Measurements from ENCODE around the gene FOXK1.
"Not testable (repeated sequence)": the region's sequence is repeated elsewhere in the genome, so short reads cannot be mapped to it uniquely, and the experiment has no call there.

The FOXK1 gene

GRCh38 chr7:4786015-4786414 is 103.9 kb downstream of the FOXK1 start:
- DNase-seq (ENCODE audit: low spot score): no peak

DNA sequence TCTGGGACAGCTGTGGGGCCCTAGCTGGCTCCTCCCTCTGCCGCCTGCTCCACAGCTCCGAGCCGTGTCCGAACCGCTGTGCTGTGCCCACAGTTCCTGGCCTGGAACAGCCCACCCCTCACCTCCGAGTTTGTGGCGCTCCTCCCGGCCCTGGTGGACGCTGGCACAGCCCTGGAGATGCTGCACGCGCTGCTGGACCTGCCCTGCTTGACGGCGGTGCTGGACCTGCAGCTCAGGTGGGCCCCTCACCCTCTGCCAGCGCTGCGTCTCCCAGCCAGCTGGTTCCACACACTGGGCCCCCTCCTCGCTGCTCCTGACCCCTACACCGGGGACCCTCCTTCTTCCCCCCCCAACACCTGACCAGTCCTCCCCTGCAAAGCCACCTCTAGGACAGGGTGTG is 105.4 kb downstream of the FOXK1 start:
- no peak for DNase-seq (ENCODE audit: low spot score)

DNA sequence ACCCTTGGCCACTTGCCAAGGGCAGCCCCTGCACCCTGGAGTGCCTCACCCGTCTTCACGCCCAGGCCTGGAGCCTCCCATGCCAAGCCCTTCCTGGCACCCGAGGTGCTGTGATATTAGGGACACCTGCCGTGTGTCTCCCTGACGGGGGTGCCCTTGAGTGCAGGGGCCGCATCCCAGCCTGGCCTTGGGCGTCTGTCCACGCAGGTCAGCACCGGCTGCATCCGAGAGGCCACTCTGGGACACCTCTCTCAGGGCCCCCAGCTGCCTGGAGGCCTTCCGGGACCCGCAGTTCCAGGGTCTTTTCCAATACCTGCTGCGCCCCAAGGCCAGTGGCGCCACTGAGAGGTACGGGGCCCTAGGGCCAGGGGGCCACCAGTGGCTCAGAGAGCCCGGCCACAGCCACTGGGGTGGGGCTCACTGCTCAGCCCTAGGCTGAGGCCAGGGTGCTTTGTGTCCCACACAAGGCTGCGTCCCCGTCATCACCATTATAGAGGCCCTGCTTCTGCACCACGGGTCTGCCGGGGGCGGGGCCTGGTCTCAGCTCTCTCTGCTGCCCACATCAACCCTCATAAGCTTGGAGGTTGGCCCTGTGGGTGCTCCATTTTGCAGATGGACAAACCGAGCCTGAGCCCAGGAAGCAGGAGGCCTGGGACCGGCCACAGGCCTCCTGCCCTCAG is 106.0 kb downstream of the FOXK1 start:
- no peak for DNase-seq (ENCODE audit: low spot score)

GRCh38 chr7:4788627-4789189 is 106.6 kb downstream of the FOXK1 start:
- no peak for DNase-seq (ENCODE audit: low spot score)

DNA sequence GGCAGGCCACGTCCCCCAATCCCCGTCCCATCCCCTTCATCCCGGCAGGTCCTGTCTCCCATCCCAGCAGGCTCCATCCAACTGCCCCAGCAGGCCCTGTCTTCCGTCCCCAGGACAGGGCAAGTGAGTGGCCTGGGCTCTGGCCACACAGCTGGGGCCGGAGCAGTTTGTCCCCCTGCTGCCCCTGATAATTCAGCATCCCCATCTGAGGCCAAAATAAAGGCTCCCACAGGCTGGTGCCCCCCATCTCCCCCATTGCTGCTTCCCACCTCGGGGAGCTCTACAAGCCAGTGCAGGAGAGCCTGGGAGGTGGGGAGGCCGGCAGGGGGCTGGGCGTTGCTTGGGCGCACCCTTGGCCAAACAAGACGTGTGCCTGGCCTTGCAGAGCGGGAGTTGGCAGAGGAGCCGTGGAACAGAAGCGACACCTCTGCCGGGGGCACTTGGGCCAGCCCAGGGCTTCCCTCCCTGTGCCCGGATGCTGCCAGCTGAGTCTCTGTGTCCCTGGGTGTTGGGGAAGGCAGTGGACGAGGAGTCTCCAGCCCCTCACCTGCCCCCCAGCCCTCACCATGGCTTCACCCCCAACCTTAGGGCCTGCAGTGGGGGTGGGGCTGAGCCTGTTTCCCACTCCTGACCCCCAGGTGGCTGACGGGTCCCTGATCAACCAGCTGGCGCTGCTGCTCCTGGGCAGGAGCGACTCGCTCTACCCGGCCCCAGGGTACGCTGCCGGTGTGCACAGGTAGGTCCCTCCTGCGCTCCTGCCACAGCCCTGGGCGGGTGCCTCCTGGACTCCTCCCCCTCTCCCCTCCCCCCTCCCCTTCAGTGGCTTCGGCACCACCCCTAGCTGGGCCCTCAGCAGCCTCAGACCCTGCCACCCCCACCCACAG is 107.3 kb downstream of the FOXK1 start:
- DNase-seq (ENCODE audit: low spot score): no peak

DNA sequence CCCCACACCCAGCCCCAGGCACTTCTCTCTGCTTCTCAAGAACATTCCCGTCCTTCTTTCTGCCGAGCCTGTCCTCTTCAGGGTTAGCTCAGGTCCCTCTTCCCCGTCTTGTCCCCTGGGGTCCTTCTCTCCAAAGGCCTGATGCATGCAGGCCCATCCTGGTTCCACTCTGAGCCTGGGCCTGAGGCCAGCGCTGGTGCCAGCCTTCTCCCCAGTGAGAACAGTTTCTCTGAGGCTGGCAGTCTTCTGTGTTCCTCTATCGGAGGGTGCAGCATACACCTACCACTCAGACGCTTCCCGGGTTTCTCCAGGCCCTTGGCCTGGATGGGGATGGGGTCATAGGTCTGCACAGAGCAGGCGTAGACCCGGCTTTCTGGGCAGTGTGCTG is 108.0 kb downstream of the FOXK1 start:
- no peak for DNase-seq (ENCODE audit: low spot score)

DNA sequence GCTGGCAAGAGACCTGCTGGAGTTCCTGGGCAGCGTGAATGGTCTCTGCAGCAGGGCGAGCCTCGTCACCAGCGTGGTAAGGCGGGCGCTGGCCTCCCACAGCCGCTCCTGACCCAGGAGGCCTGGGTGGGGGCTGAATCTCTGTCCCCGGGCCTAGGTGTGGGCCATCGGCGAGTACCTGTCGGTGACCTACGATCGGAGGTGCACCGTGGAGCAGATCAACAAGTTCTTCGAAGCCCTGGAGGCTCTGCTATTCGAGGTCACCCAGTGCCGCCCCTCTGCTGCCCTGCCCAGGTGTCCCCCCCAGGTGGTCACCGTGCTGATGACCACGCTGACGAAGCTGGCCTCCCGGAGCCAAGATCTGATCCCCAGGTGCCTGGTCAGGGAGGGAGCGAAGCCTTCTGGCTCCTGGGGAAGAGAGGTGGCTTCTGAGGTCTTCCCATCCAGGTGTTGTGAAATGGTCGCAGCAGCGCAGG is 108.5 kb downstream of the FOXK1 start:
- no peak for DNase-seq (ENCODE audit: low spot score)

GRCh38 chr7:4791101-4791737 is 109.1 kb downstream of the FOXK1 start:
- no peak for DNase-seq (ENCODE audit: low spot score)

DNA sequence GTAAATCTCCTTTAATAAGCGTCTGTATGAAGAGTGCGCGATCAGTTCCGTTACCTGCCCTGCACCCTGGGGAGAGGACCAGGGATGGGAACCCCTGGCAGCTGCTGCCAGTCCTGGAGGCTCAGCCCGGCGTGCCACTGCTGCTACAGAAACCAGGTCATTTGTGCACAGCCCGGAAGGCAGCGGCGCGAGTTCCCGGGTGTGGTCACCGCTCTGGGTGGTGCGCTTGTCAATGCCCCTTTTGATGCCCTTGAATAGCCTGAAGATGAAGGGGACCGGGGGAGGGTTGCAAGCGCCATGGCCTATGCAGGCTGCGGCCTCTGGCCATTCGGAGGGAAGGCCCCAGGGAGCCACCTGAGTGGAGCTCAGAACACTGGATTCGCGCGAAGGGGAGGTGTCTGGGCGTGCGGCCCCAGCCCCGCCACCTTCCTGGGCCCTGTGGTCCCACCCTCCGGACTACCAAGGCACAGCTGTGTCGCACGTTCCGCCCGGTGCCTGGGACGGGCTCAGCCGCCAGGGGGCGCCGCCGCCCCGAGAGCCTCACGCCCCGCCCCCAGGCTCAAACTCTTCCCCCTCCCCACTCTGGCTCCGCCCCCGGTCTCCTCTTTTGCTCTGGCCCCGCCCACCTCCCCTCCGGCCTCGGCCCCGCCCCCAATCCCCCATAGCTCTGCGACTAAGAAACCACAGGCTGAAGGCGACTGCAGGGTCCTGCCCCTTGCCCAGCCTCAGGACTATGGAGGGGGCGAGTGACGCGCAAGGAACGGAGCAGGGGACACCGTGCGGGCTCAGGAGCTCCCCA is 109.8 kb downstream of the FOXK1 start:
- no peak for DNase-seq (ENCODE audit: low spot score)

DNA sequence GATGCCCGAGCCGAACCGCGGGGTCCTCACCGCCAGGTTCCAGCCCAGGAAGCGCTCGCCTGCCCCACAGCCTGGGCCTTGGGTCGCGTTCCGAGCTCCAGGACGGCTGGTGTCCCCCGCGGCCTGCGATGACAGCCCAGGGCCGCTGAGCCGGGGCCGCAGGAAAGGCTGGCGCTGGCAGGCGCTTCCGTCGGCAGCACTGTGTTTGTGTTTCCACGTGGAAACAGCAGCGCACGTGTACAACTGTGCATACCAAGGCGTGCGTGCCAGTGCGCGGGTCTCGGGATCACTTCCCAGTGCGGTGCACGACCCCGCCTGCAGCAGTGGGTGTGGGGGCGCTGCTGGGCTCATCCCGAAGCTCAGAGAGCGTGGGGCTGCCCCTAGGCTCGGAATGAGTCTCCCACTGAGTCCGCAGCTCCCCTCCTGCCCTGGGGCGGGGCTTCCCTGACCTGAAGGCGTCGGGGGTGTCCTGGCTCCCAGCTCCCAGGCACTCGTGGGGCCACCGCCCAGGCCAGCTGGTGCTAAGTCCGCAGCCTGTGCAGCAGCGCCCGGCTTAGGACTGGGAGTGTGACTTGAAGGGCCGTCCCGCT is 110.5 kb downstream of the FOXK1 start:
- DNase-seq (ENCODE audit: low spot score): no peak

- DNase-seq (ENCODE audit: low spot score): not testable (repeated sequence)
These were observed 111.4 kb downstream of the FOXK1 start for GRCh38 chr7:4793385-4793993.

- not testable (repeated sequence) for DNase-seq (ENCODE audit: low spot score)
These were observed 112.1 kb downstream of the FOXK1 start for GRCh38 chr7:4794171-4794570.

DNA sequence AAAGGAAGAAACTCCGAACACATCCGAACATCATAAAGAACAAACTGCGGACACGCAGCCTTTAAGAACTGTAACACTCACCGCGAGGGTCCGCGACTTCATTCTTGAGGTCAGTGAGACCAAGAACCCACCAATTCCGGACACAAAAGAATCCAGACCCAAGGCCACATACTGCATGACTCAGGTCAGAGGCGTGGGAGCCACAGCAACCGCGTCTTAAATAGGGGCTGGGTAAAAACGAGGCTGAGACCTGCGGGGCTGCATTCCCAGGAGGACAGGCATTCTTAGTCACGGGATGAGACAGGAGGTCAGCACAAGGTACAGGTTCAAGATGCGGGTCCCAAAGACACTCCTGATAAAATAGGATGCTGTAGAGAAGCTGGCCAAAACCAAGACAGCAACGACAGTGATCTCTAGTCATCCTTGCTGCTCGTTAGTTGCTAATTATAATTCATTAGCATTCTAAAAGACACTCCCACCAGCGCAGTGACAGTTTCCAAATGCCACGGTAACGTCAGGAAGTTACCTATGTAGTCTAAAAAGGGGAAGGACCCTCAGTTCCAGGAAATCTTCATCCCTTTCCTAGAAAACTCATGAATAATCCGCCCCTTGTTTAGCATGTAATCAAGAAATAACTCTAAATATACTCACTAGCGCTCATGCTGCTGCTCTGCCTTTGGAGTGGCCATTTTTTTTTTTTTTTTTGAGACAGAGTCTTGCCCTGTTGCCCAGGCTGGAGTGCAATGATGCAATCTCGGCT is 112.7 kb downstream of the FOXK1 start:
- DNase-seq (ENCODE audit: low spot score): no peak

DNA sequence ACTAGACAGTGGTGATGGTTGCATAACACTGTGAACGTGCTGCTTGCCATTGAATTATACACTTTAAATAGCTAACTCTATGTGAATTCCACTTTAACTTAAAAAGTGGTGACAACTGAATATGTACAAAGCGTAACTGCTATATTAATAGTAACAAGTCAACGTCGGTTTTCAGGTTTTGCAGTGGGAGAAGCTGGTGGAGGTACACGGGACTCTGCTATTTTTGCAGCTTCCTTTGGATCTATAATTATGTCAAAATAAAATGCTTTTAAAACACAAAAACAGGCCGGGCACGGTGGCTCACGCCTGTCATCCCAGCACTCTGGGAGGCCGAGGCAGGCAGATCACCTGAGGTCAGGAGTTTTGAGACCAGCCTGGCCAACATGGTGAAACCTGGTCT is 114.4 kb downstream of the FOXK1 start:
- DNase-seq (ENCODE audit: low spot score): no peak

GRCh38 chr7:4797858-4798705 is 116.0 kb downstream of the FOXK1 start:
- no peak for DNase-seq (ENCODE audit: low spot score)

DNA sequence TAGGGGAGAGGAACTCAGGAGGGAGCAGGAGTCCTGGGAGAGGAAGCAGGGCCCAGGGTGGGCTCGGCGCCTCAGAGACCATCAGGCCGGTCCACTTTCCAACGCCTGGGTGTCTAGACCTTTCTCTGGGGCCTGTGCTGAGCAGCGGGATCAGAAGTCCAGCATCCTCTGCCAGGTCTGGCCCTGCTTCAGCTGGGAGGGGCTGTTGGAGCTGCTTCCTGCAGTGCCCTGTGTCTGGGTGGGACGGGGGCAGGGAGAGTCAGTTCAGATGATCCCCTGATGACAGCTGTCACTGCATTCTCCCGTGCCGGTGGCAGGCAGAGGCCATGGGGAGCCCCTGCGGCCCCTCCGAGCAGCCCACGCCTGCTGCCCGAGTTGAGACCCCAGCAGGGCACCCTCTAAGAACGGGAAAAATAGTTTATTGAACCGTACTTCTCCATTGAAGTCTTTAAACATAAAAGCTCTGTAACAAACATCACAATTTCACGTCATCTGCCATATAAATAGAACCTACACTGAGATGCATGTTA is 116.7 kb downstream of the FOXK1 start:
- DNase-seq (ENCODE audit: low spot score): no peak

DNA sequence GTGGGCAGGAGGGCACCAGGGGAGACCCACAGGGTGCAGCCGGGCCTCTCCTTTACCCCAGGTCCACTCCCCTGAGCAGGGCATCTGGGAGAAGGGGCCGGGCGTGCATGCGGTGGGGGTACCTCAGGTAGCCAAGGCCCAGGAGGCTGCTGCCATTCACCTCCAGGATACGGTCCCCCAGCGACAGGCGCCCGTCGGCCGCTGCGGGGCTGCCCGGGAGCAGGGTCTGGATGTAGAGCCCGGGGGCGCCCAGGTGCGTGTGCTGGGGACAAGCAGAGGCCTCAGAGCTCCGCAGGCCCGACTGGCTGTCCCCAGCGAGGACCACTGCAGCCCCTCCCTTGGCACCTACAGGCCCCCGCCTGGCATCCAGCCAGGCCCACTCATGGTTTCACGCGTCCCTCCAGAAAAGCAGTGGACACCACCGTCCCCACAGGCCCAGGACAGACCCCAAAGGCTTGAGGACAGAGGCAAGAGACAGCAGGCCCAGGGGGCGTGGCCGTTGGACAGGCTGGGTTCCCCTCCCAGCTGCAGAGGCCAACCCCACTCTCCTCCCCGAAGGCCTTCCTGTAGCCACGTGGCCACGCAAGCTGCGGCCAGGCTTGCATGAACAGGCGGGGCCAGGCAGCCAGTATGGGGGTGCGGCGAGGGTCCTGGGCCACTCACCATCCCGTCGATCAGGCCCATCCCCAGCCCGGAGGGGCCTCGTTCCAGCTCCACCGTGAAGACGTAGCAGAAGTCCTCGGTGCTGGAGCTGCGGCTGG is 117.6 kb downstream of the FOXK1 start:
- DNase-seq (ENCODE audit: low spot score): no peak

DNA sequence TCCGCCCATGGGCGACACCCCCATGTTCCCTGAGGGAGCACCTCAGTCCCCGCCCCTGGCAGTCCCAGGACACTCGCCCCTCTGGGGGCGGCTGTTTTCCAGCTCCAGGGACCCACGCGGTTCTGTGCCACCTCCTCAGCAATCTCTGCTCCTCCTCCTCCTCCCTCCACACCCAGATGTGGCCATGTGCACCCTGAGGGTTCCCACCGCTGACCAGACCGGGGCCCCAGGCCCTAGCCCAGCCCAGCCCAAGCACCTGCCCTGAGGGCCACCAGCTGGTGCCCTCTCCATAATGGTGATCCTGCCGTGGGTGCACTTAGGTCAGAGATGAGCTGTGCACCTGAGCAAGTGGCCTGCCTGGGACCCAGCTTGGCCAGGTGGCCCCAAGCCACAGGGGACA is 118.4 kb downstream of the FOXK1 start:
- DNase-seq (ENCODE audit: low spot score): no peak

Data from SW480 (cell line).